Skeletal muscle cell (primary cell): ENCODE measurements around the gene PACSIN1.

Experiments used
- DNase-seq: peaks from one replicate; pipeline ENCODE4 v3.0.0-alpha.2; 2010; ENCODE audit warnings: low read depth
- H3K4me3 ChIP-seq: 2 replicates; pipeline ENCODE4 v1.5.1; 2011; ENCODE audit warnings: low read depth, mild to moderate bottlenecking, control low read depth, low read length, moderate library complexity

The PACSIN1 gene

DNA sequence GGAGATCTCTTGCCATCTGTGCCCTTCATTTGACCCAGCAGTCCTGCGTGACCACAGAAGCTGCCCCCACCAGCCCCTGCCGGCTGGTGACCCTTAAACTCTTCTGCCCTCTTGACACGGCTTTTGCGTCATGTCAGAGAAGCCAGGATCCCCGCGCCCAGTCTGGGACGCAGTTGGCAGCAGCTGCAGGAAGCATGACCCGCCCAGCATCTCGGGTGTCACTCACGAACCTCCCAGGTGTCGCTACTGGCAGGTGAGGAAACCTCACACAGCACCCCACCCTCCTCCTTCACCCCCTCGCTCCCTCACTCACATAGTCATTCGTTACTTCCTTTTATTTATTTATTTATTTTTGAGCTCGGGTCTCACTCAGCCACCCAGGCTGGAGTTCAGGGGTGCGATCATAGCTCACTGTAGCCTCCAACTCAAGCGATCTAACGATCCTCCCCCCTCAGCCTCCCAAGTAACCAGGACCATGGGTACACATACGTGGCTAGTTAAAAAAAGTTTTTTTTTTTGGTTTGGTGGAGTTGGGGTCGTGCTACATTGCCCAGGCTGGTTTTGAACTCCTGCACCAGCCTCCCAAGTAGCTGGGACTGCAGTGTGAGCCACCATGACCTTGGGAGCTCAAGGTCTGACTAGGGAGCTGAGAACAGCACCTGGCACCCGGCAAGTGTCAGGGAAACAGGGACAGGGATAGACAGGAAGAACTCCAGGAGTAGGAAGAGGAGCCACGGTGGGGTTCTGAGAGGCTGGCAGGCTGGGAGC lies 104.4 kb downstream of the PACSIN1 start:
- no peak for DNase-seq
- H3K4me3 ChIP-seq: no peak overlapping the region

DNA sequence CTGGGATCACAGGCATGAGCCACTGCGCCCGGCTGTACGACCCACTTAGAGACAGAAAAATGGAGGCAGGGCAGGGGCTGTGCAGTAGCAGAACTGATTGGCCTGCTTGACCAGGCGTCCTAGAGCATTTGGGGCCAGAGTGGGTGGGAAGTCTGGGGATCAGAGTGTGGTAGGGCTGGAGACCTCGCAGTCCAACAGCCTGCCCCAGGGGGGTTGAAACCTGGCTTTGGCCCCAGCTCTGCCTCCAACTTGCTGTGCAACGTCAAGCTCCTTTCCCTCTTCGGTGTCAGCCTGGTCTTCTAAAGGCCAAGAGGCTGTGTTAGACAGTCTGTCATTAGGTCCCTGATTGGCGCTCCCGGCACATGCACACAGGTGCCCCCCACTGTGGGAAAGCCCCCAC lies 105.5 kb downstream of the PACSIN1 start:
- DNase-seq: no peak
- H3K4me3 ChIP-seq: no peak overlapping the region

DNA sequence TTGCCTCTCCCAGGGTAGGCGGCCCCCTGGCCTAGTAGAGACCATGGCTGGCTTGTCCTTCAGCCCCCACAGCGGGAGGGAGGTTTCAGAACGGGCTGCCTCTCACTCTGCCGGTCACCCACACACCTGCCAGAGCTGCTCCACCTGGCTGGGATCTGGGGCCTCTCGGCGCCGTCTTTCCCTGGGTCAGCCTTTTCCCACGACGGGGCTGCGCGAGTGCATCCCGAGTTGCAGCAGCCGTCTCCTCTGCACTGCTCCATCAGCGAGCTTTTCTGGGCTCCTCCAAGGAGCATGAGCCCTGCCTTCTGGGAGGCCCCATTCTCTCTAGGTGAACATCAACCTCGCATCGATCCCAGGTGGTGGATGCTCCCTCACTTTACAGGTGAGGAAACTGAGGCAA lies 106.1 kb downstream of the PACSIN1 start:
- no peak for DNase-seq
- H3K4me3 ChIP-seq: no peak overlapping the region

DNA sequence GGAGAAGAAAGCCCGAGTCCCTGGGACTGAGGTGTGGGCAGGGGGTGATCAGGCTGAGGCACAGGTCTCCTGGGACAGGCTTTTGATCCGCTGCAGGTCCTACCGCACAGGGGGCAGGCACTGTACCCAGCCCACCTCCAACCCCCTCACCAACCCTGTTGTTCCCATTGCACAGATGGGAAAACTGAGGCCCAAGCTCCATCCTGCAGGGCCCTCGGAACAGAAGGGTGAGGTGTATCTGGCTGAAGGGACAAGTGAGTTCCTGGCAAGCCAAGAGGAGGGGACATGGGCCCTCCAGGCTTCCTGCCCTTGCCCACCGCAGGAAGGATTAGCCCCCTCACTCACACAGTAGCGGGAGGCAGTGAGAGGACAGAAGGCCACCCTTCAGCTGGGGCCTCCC lies 106.7 kb downstream of the PACSIN1 start:
- H3K4me3 ChIP-seq: no peak overlapping the region
- no peak for DNase-seq

DNA sequence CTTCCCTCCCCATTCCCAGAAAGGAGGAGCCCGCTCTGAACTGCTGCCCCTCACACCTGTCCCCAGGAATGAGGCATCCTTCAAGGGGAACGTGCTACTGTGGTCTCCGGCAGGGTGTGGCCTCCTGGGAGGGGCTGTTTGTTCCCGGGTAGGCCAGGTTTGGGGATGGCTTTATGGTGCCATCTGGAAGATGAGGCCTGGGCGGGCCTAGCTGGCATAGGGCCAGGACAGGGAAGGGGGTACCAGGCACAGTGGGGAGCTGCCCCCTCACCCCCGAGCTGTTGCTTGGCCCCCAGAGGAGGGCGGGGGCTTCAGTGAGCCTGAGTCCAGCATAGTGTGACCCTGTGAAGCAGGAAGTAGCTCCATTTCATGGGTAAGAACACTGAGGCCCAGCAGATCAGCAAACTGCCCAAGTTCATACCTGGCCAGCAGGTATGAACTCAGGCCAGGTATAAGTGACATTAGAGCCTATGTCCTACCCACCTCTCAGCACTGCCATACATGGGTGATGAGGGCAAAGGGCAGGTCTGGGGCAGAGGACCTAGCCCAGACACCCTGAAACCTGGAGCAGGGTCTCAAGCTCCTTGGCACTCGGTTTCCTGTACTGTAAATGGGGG lies 107.8 kb downstream of the PACSIN1 start:
- no peak for DNase-seq

DNA sequence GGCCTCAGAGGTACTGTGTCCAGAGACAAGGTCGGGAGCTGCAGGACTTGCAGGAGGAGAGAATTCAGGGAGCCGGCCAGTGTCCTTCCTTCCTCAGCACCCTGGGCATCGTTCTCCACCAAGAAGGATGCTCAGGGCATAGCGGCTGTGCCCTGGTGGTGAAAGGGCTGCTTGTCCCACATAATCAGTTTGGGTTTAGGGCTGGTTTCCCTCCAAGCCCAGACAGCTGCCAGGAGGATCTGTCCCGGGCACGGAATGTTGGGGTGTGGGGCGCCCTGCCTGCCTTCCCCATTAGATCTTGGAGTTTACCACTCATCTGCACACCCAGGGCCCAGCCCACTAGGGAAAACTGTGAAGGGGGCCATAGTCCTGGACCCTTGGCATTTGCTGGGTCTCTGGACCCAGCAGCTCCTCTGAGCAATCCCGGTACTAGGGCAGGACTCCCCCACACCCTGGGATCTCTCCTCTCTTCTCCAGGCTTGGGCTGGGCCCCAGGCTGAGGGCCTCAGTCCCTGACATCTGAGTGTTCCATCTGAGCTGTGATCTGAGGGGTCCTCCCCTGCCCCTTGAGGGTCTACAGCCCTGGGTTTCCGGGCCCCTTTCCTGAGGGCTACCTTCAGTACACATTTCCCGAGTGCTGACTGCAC lies 108.9 kb downstream of the PACSIN1 start:
- no peak overlapping the region for H3K4me3 ChIP-seq
- no peak for DNase-seq

More for the DNA sequence above, 107.8 kb downstream of the PACSIN1 start:
- no peak overlapping the region for H3K4me3 ChIP-seq

DNA sequence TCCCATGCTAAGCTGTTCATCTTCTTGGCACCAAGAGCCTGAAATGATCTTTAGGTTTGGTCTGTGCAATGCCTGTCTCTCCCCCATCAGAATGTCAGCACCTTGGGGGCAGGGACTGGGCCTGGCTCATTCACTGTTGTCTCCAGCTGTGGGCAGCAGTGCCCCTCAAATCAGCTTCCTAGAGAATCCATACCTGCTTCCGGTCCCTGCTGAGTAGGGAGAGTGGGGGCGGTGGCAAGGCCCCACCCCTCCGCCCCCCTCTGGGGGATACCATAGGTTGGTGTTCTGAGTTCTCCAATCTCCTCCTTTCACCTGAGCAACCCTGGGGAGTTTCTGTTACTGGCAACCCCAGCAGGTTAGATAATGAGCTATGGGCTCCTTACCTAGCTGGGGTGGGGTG lies 109.5 kb downstream of the PACSIN1 start:
- DNase-seq: no peak
- H3K4me3 ChIP-seq: no peak overlapping the region

DNA sequence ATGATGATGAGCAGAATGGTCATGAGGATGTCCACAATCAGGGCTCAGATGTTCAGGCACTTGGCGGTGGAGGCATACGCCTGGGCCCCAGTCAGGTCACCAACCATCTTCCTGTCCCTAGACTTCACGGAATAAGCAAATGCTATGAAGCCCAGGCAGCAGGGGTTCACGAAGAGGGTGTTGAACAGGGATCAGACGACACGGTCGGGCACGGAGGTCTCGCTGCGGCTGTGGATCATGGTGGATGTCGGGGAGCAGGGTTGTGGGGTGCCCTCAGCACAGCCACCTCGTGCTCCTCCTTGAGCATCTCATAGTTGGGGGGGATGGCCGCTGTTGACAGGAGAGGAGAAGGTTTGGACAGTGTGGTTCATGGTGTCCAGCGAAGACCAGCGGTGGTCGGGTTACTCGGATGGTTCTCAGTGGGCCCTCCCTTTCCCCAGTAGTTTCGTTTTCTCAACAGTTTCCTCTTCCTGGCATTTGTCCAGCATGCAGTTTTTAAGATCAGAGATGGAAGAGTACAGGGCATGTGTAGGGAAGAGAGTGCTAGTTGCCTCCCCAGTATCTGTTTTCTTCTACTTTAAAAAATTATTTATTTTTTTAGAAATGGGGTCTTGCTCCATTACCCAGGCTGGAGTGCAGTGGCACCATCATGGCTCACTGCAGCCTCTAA lies 110.5 kb downstream of the PACSIN1 start:
- no peak for DNase-seq
- no peak overlapping the region for H3K4me3 ChIP-seq

DNA sequence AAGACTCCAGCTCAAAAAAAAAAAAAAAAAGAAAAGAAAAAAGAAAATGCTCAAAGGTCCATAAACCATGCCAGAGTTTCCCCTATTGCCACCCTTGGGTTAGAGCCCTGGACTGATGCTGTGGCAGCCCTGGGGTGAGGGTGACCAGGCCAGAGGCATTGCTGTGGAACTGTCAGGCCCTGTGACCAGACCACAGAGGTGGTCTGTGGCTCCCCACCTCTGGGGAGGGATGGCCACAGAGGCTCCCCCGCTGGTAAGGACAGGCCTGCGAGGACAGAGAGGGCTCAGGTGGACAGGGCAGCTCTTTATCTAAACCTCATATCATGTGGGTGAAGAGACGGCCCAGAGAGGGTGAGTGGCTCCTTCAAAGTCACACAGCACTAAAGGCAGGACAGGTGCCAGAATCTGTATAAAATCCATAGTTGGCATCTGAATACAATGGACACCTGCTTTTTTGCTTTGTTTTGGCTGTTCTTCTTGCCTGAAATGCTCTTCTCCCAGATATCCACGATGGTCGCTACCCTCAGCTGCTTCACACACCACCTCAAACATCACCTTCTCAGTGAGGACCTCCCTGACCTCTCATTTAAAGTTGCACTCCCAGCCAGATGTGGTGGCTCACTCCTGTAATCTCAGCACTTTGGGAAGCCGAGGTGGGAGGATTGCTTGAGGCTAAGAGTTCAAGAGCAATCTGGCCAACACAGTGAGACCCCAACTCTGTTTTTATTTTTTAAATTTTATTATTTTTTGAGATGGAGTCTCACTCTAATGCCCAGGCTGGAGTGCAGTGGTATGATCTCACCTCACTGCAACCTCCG lies 112.8 kb downstream of the PACSIN1 start:
- H3K4me3 ChIP-seq: no peak overlapping the region

DNA sequence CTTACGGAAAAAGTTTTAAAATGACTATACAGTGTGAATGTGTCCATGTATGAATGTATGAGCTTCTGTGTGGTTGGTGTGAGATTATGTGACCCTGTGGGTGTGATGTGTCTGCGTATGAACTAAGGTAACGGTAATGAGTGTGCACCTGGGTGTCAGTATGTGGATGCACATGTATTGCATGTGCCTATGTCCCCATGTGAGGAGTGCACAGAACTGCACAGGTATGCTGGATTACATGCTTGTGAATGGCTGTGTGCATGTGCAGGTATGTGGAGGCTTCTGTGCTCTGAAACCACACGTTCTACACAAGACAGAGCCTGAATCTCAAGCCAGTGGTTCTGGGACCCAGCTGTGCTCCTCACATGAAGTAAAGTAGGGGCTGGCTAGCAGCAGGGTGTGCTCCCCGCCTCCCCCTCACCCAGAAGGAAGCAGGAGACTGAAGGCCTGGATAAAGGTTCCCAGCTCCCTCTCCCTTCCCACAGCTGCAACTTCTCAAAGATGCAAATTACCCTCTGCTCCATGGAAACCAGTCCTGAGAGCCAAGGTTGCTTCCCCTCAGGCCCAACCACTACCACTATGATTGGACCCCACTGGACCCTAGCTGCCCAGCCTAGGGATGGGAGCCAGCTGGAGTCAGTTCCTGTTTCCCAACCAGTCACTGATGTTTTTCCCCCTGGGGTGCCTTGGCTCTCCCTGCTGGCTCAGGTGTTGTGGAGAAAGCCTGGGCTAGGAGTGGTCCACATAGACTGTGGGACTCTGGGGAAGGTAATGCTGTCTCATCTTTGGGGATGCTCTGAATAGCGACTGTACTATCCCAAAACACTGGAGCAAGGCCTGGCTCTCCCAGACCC lies 115.1 kb downstream of the PACSIN1 start:
- no peak overlapping the region for H3K4me3 ChIP-seq
- DNase-seq: no peak

More for the DNA sequence above, 112.8 kb downstream of the PACSIN1 start:
- no peak for DNase-seq

DNA sequence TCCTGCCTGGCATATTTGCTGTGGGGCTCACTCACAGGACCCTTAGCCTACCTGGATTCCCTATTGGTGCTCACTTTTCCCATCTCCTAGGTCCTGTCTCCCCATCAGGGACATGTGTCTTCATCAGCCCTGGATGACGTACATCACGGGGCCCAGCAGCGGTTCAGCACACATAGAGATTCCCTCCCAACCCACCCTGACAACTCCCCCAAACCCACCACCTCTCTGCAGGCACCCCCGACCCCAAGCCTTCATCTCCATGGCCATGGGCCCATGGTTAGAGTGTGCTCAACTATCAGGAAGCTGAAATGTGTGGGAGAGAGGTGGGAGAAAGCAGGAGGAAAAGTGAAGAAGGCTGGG lies 115.7 kb downstream of the PACSIN1 start:
- H3K4me3 ChIP-seq: no peak overlapping the region

DNA sequence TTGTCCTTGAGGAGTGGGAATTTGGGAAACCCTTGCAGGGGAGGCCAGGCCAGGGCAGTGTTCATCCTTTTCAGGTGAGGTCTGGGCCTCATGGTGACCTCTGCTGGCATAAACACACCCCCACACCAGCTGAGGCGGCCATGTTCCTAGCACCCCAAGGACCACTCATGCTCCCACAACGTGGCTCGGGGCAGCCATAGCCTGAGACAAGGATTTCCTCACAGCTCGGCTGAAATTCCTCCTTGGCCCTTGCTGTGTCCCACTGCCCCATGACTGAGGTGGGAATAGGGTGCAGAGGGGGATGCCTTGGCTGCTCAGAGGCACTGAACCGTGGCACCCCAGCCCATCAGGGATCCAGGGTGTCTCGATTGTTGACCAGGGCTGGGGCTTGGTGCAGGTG lies 117.6 kb downstream of the PACSIN1 start:
- H3K4me3 ChIP-seq: no peak overlapping the region
- no peak for DNase-seq

More for the DNA sequence above, 115.7 kb downstream of the PACSIN1 start:
- DNase-seq: no peak

DNA sequence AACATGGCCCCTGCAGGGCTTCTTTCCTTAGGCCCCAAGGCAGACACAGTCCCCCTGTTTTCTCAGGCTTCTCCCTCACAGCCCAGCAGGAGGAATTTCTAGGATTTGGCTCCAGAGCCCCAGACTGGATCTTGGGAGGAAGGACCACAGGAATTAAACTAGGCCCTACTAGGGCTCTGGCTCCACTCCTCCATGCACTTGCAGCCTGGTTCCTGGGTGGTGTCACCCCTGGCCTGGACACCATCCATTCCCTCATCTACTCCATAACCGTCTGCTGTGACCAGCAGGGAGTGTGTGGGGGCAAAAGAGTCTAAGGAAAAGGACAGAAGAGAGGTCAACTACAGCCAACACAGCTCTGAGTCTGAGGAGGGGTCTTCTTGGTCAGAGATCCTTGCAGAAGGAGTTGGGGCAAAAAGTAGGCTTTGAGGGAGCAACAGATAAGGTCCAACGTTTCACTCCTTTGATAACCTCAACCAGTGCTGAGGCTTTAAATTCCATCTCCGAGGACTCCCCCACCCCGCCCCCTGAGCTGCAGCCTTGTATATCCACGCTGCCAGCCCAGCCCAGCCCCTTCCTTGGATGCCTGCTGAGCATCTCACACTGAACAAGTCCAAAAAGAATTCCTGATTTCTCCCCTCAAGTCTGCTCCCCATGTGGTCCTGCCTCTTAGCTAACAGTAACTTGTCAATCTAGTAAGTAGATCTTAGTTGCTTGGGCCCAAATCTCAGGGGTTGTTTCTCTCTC lies 118.2 kb downstream of the PACSIN1 start:
- DNase-seq: no peak
- H3K4me3 ChIP-seq: no peak overlapping the region

DNA sequence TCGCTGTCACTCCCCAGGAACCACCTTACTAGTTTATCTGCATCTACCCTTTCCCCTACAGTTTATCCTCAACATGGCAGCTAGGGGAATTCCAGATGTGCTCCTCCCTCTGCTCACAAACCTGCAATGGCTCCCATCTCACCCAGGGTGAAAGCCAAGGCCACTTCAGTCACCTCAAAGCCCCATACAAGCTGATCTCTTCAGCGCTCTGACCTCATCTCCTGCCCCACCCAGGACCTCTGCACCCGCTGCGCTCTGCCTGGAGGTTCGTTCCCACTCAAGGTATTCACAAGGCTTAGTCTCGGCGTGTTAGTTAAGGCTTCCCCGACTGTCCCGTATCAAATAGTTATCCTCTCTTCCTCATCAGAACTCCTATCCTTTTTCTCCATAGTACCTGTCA lies 118.8 kb downstream of the PACSIN1 start:
- no peak overlapping the region for H3K4me3 ChIP-seq
- no peak for DNase-seq
